K562 treated with DMSO at 1 percent for 4 hours (cell line): Measurements from ENCODE around the gene FCER2. TPM values are rescaled to one million over a fixed set of nuclear protein-coding genes. Genes with fewer than 3 reads are reported as not detected.

Experiments
- total RNA-seq: library from RNA; unstranded; fragments of 300-600 nt; gene quantifications from 2 replicates; pipeline ENCODE4 v1.2.3, GENCODE V29; 2022; ENCODE audit not compliant: insufficient read depth

The FCER2 gene, protein sequence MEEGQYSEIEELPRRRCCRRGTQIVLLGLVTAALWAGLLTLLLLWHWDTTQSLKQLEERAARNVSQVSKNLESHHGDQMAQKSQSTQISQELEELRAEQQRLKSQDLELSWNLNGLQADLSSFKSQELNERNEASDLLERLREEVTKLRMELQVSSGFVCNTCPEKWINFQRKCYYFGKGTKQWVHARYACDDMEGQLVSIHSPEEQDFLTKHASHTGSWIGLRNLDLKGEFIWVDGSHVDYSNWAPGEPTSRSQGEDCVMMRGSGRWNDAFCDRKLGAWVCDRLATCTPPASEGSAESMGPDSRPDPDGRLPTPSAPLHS
- total RNA-seq: not detected in 2 replicates

DNA sequence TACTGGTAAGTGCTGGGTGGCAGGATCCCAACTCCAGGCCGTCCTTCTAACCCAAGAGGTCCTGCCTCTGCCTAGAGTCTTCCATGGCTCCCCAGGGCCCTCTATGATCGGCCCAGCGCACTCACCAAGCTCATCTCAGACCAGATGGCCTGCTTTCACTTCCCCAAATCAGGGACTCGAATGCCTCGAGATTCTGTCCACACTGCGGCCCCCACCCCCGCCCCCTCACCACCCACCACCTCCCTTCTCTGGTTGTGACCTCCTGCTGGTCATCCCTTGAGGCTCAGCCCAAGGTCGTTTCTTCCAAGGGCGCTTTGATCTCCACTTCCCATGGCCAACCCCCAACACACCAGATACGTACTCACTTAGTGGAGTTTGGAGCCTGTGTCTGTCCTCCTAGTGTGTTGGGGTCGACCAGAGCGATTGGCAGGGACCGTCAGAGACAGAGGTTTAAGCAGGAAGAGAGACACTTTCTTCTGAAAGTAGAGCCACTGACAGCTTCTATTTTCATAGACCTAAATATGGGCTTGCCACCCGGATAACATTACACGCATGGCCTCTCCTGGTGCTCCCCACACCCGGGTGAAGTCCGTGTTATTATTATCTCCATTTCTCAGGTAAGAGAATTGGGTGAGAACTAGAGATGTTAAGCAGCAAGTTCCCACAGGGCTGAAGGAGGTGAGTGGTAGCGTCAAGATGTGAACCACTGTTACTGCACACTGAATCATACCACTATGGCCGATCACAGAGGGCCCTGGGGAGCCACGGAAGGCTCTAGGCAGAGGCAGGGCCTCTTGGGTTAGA is at the start of gene FCER2:
TSS of gene FCER2 (minus strand) at position 478 of the 804 bp plus-strand sequence. CDS start 2,371 bp downstream, outside the sequence.

GRCh38 chr19:7746903-7747884 is 45.3 kb upstream of the FCER2 start, which contains the start of gene CD209:
Gene CD209 (minus strand): TSS chr19:7747534. CDS start chr19:7747511, 23 bp downstream.

DNA sequence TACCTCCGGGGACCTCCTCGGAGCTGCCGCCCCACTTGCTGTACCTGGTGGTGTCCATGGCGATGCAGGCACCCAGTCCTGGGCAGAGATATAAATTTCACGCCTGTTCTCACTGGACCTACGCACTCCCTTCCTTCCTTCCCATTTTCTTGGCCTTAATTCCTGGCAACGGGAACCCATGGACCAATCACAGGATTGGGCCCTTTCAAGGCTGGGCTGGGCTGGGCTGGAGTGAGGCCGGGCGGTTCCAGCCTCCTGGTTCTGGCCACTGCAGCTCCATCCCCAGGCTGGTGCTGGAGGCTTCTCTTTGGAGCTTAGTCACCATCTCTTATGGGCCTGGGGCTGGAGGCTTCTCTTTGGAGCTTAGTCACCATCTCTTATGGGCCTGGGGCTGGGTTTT is 30.1 kb upstream of the FCER2 start, which contains the start of gene CLEC4G:
TSS of gene CLEC4G (minus strand) at position 66 of the 400 bp plus-strand sequence. CDS start at position 58, 8 bp downstream.

GRCh38 chr19:7680606-7681339 is 21.2 kb downstream of the FCER2 start, which contains the start of gene TRAPPC5:
Gene TRAPPC5 (plus strand): TSS chr19:7680833. CDS start chr19:7682254, 1,421 bp downstream.

GRCh38 chr19:7676854-7677253 is 25.1 kb downstream of the FCER2 start, which contains the start of gene MCEMP1:
Gene MCEMP1 (plus strand): TSS chr19:7677090. CDS start chr19:7677121, 31 bp downstream.

GRCh38 chr19:7668842-7669241 is 33.1 kb downstream of the FCER2 start, which contains the start of gene RETN:
Gene RETN (plus strand): TSS chr19:7669049. CDS start chr19:7669327, 278 bp downstream.

Other genes with a start within 250 kb of the FCER2 start
- 2.1 and 5.4 TPM in 2 replicates for gene PEX11G, start 213.1 kb downstream of the FCER2 start, total RNA-seq
- 33.5 and 40.3 TPM in 2 replicates for gene ZNF358, start 186.0 kb downstream of the FCER2 start, total RNA-seq
- 17.8 and 26.3 TPM in 2 replicates for gene MCOLN1, start 179.5 kb downstream of the FCER2 start, total RNA-seq
- gene PNPLA6, start 166.4 kb downstream of the FCER2 start, total RNA-seq: 44.3 and 75.9 TPM in 2 replicates
- 2.8 and 3.5 TPM in 2 replicates for gene CAMSAP3, start 106.3 kb downstream of the FCER2 start, total RNA-seq
- 73.4 and 73.7 TPM in 2 replicates for gene XAB2, start 72.6 kb downstream of the FCER2 start, total RNA-seq
- 19.4 and 24.7 TPM in 2 replicates for gene PET100, start 72.3 kb downstream of the FCER2 start, total RNA-seq
- not detected in 2 replicates for gene PCP2, start 68.4 kb downstream of the FCER2 start, total RNA-seq
- gene STXBP2, start 65.0 kb downstream of the FCER2 start, total RNA-seq: 219 and 238 TPM in 2 replicates
- not detected in 2 replicates for gene RETN, start 33.1 kb downstream of the FCER2 start, total RNA-seq
- 1.6 and 3.9 TPM in 2 replicates for gene MCEMP1, start 25.0 kb downstream of the FCER2 start, total RNA-seq
- 90.6 and 98.1 TPM in 2 replicates for gene TRAPPC5, start 21.3 kb downstream of the FCER2 start, total RNA-seq
- not detected in 2 replicates for gene CLEC4G, start 30.0 kb upstream of the FCER2 start, total RNA-seq
- gene CD209, start 45.4 kb upstream of the FCER2 start, total RNA-seq: not detected in 2 replicates
- 0.40 TPM in 1 of 2 replicates, not detected in the other for gene CLEC4M, start 61.1 kb upstream of the FCER2 start, total RNA-seq
- gene EVI5L, start 128.1 kb upstream of the FCER2 start, total RNA-seq: 7.9 and 13.4 TPM in 2 replicates
- gene PRR36, start 172.3 kb upstream of the FCER2 start, total RNA-seq: 0.12 TPM in 1 of 2 replicates, not detected in the other
- gene LRRC8E, start 186.4 kb upstream of the FCER2 start, total RNA-seq: 3.9 and 4.0 TPM in 2 replicates
- 24.3 and 30.0 TPM in 2 replicates for gene MAP2K7, start 201.7 kb upstream of the FCER2 start, total RNA-seq
- 3.9 TPM in 2 replicates for gene TGFBR3L, start 212.7 kb upstream of the FCER2 start, total RNA-seq
- 45.1 and 48.4 TPM in 2 replicates for gene SNAPC2, start 218.2 kb upstream of the FCER2 start, total RNA-seq
- gene CTXN1, start 224.0 kb upstream of the FCER2 start, total RNA-seq: 8.8 and 9.9 TPM in 2 replicates
- 150 and 161 TPM in 2 replicates for gene TIMM44, start 241.5 kb upstream of the FCER2 start, total RNA-seq